HK-2 (cell line): ENCODE results near the gene DYNC1H1.
A peak's percentile ranks its signal among the peaks of the same experiment; 100 is the strongest.
"Not testable (repeated sequence)": the region's sequence is repeated elsewhere in the genome, so short reads cannot be mapped to it uniquely, and the experiment has no call there.

Experiments used
- DNase-seq: peaks from one replicate; pipeline ENCODE4 v3.0.0-alpha.2; 2018; ENCODE audit not compliant: unreplicated experiment

Gene DYNC1H1

GRCh38 chr14:102063808-102064429 is 99.5 kb downstream of the DYNC1H1 start:
- no peak for DNase-seq

GRCh38 chr14:102064590-102064989 is 100.2 kb downstream of the DYNC1H1 start:
- not testable (repeated sequence) for DNase-seq

DNA sequence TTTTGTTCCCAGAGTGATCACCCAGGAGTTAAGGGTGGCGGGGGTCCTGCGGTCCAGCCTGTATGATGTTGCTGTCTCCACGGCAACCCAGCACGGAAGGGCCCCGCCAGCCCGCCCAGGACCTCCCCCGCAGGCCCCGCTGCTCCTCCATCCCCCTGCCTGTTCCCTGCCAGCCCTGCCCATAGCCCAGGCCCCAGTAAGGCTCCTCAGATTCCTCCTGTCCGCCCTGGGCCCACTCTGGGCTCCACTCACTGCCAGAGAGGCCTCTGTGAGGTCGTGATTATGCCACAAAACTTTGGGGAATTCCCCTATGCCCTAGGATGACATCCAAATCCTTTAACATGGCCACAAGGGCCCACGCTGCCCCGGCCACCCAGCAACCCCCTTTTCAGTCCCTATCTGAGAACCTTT is 101.7 kb downstream of the DYNC1H1 start:
- DNase-seq: no peak

DNA sequence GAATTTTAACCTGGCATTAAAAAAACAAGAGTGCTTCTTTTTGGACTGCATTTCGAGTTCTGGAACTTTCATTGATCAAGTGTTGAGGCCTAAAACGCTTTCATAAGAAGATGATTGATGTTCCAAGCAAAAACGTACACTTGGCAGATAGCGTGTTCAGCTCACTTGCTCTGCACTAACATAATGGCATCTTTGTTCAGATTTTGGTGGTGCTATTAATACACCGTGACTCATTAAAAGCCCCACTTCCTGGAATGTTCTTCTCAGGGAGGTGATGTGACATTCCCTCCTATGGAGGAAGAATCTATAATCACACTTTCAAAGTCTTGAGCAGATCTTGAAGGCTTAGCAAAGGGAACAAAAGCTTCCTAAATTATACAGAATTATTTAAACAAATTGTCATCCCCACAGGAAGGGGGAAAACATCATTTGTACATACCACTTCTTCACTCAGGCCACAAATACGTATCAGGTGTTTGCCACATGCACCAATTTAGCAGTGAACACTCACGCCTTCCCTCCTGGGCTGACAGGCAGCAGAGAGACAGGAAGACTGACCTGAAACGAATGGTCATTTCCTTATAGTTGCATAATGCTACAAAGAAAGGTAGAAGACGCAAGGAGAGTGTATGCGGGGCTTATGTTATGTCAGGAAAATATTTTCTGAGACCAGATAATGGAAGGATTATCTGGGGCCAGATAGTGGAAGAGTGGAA is 107.1 kb downstream of the DYNC1H1 start:
- no peak for DNase-seq

DNA sequence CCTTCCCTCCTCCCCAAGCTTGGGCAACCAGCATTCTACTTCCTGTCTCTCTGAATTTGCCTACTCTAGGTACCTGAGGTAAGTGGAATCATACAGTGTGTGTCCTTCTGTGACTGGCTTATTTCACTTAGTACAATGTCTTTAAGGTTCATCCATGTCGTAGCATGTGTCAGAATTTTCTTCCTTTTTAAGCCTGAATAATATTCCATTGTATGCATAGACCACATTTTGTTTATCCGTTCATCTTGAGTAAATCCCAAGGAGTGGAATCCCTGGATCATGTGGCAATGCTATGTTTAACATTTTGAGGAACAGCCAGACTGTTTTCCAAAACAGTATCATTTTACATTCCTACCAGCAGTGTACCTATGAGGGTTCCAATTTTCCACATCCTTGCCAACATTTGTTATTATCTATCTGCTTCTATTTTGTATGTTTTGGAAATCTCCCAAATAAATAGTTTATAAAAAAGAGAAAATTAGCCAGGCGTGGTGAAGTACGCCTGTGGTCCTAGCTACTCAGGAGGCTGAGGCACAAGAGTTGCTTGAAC is 110.1 kb downstream of the DYNC1H1 start:
- DNase-seq: no peak

- DNase-seq: no peak
These were observed 110.8 kb downstream of the DYNC1H1 start for GRCh38 chr14:102075155-102075554.

GRCh38 chr14:102077382-102077709 is 113.0 kb downstream of the DYNC1H1 start:
- no peak for DNase-seq

- DNase-seq: not testable (repeated sequence)
These were observed 114.0 kb downstream of the DYNC1H1 start for GRCh38 chr14:102078361-102078791.

DNA sequence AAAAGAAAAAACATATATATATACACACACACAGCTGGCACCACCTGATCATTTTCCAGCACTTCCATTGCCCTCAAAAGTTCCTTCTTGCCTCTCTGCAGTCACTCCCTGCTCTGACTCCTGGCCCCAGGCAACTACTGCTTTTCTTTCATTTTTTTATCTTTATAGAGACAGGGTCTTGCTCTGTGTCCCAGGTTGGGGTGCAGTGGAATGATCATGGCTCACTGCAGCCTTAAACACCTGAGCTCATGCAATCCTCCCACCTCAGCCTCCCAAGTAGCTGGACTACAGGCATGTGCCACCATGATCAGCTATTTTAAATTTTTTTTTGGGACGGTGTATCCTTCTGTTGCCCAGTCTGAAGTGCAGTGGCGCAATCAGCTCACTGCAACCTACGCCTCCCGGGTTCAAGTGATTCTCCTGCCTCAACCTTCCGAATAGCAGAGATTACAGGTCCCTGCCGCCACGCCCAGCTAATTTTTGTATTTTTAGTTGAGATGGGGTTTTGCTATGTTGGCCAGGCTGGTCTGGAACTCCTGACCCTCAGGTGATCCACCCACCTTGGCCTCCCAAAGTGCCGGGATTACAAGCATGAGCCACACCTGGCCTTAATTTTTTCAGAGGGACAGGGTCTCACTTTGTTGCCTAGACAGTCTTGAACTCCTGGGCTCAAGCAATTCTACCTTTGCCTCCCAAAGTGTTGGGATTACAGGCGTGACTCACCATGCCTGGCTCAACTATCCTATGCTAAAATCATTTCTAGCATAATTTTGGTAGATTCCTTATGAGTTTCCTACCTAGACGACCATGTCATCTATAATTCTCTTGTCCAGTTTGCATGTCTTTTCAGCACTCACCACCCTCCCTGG is 114.7 kb downstream of the DYNC1H1 start:
- DNase-seq: no peak

- DNase-seq: no peak
These were observed 115.3 kb downstream of the DYNC1H1 start for GRCh38 chr14:102079700-102079979.

- DNase-seq: no peak
These were observed 116.1 kb downstream of the DYNC1H1 start for GRCh38 chr14:102080183-102081080.

DNA sequence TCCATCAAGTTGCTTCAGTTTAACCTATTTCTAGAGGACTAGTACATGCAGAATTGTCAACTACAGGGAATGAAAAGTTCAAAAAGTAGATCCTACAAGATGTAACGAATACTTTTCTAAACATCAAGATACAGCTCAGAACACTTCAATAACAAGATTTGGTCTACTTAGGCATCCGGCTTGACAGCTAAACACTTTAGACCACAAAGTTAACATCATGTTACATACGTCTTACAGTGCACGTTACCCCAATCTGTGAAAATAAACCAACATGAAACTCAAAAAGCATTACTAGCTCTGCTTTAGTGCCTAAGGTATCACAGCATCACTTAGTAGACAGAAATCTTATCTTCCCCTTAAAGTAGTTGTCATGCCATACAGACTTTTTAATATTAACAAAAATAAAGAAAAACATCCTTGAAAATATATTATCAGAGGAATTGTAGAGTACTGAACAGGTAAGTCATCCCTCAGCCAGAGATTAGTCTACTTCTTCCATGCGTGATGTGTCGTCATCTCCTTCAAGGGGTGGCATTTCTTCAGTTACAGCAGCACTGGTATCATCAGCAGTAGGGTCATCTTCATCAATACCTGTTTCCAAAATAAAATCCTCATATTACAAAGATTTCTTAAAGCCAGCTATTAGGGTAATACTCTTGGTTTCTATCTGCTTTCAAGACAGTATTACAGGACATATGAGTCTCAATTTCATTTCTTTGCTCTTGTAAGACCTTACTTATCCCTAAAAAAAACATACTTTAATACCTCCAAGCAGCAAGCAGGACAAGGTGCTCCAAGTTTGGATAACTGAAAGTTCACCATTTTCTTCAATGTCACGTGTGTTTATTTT is 117.1 kb downstream of the DYNC1H1 start:
- no peak for DNase-seq

DNA sequence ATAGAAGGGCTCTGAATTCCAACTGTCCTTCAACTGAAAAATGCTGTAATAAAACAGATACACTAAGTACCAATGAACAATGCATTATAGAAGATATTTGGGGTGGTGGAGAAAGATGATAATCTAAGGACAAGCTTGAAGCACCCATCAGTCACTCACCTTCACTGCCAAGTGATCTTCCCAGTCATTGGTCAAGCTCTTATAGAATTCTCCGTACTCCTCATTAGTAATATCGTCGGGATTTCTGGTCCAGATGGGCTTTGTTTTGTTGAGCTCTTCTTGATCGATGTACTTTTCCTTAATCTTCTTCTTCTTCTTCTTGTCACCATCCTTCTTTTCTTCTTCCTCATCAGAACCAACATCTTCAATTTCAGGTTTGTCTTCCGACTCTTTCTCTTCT is 120.1 kb downstream of the DYNC1H1 start:
- not testable (repeated sequence) for DNase-seq

GRCh38 chr14:102084931-102085330 is 120.6 kb downstream of the DYNC1H1 start:
- DNase-seq: no peak

GRCh38 chr14:102085488-102085887 is 121.1 kb downstream of the DYNC1H1 start:
- no peak for DNase-seq

GRCh38 chr14:102085948-102086708 is 121.8 kb downstream of the DYNC1H1 start:
- no peak for DNase-seq

- DNase-seq: no peak
These were observed 122.3 kb downstream of the DYNC1H1 start for GRCh38 chr14:102086709-102086971.

- DNase-seq: peak; percentile 94
These were observed 122.8 kb downstream of the DYNC1H1 start, which contains the start of gene HSP90AA1 for GRCh38 chr14:102086972-102087761. Gene HSP90AA1 (minus strand): TSS chr14:102087044. CDS start chr14:102086378, 666 bp downstream.

DNA sequence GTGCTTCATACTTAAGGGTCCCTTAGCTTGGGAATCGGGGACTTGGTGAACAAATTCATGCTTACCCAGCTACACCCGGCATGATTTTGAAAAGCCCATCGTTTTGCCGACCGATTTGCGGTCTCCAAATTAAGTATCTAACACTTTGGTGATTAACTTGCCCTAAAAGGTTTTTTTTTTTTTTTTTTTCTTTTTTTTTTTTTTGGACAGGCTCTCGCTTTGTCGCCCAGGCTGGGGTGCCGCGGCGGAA is 123.3 kb downstream of the DYNC1H1 start:
- DNase-seq: no peak
